H1 (cell line): Measurements from ENCODE around the gene JAKMIP1. TPM values are rescaled to one million over a fixed set of nuclear protein-coding genes. Genes with fewer than 3 reads are reported as not detected.

Experiments
- BRCA1 ChIP-seq: IDR thresholded peaks from 2 replicates; pipeline ENCODE4 v1.6.1; 2012; ENCODE audit warnings: low read depth, low read length, improper control_type of control experiment
- SUZ12 ChIP-seq: fragments of 200-600 bp; sonication (generic); IDR thresholded peaks from 2 replicates; pipeline ENCODE4 v1.6.1; 2012; ENCODE audit warnings: mild to moderate bottlenecking, inconsistent platforms, low read length, moderate library complexity, mixed read lengths
- polyA plus RNA-seq, 7 experiments: library from polyadenylated mRNA; depleted of rRNA in 3 of 7; stranded (reverse) in 5 of 7; unstranded in 2 of 7; fragments of >200 nt in 5 of 7; fragments of 200-250 nt in 2 of 7; gene quantifications; 1 replicate in 5 of 7; 2 replicates in 1 of 7; 4 replicates in 1 of 7; pipeline versions ENCODE4 v1.2.1 to v1.2.3, GENCODE V29; 2011 to 2013; ENCODE audit warnings: missing spikeins in 2 of 7, mixed read lengths in 2 of 7
- total RNA-seq: library from RNA; stranded (reverse); fragmentation: NEBNext Ultra II Directional; extraction: Animal tissue kit (Norgen Biotek cat#: 25700); gene quantifications from 2 replicates; pipeline ENCODE4 v1.2.1, GENCODE V29; 2021

JAKMIP1 gene
- total and polyA plus RNA-seq, 2 of the 8 experiments (the other 6 are each of a cell fraction or from before 2014, with no cell fraction given): 2.5 to 4.4 TPM

- TF ChIP-seq SUZ12: no peak
- no peak for TF ChIP-seq BRCA1
Observed at GRCh38 chr4:6085028-6085690, 115.2 kb downstream of the JAKMIP1 start (continued).
